Subcutaneous adipose tissue (tissue), 4 donors: Measurements from ENCODE around the gene DNAH10. TPM values are rescaled to one million over a fixed set of nuclear protein-coding genes. Genes with fewer than 3 reads are reported as not detected.

Experiments
- CTCF ChIP-seq: fragments of 450-650 bp; IDR thresholded peaks from one replicate; pipeline ENCODE4 v1.5.1; 2016; ENCODE audit warnings: low read depth, mild to moderate bottlenecking, control low read depth, antibody characterized with exemption, moderate library complexity
- total RNA-seq, 4 donors: library from RNA; depleted of rRNA; stranded (reverse); fragments of >200 nt; gene quantifications; one replicate each; pipeline ENCODE4 v1.1.0, GENCODE V29; 2016

DNAH10 gene
- total RNA-seq, 4 donors from 2014 or later, result under 0.01 to 0.19 (median 0.08) TPM

GRCh38 chr12:123934016-123934620, 172.0 kb downstream of the DNAH10 start:
- no peak for TF ChIP-seq CTCF

- no peak for TF ChIP-seq CTCF
These were observed 172.7 kb downstream of the DNAH10 start for GRCh38 chr12:123934829-123935228.

- no peak for TF ChIP-seq CTCF
These were observed 173.9 kb downstream of the DNAH10 start for GRCh38 chr12:123935956-123936355.

GRCh38 chr12:123936471-123936870, 174.4 kb downstream of the DNAH10 start:
- TF ChIP-seq CTCF, result no peak

- TF ChIP-seq CTCF, result no peak
These were observed 175.0 kb downstream of the DNAH10 start for GRCh38 chr12:123936956-123937706.

- TF ChIP-seq CTCF, result no peak
These were observed 175.8 kb downstream of the DNAH10 start for GRCh38 chr12:123937707-123938591.
